MCF 10A (cell line): ENCODE data around the gene PIAS4. TPM values are rescaled to one million over a fixed set of nuclear protein-coding genes. Genes with fewer than 3 reads are reported as not detected.

Source experiments
- BruUV-seq: library from RNA; stranded (reverse); fragments of 400-500 nt; replicated peaks from 2 replicates; lab custom pipeline; 2021; lab: Mats Ljungman, UMichigan
- CTCF ChIA-PET: fragments of 300-600 bp; sonication (Branson Sonifier 250); formaldehyde crosslinking; extraction: SDS; loops from one replicate; lab custom pipeline; 2021; ENCODE audit warnings: antibody characterized with exemption, inconsistent platforms; lab: Yijun Ruan, JAX
- POLR2A ChIA-PET: fragments of 300-600, 350-650 bp; sonication (Branson Sonifier 250); formaldehyde crosslinking; extraction: SDS; loops from one replicate; lab custom pipeline; 2020; ENCODE audit warnings: antibody characterized with exemption, inconsistent platforms; lab: Yijun Ruan, JAX
- DNase-seq: peaks from one replicate; pipeline ENCODE4 v3.0.0-alpha.2; 2018; ENCODE audit not compliant: unreplicated experiment
- H3K27ac Mint-ChIP-seq: one replicate; pipeline ENCODE4 v1.8.0; 2022; ENCODE audit warnings: mild to moderate bottlenecking, low read depth, mixed read lengths; ENCODE audit not compliant: unreplicated experiment
- H3K27me3 Mint-ChIP-seq: one replicate; pipeline ENCODE4 v1.8.0; 2022; ENCODE audit warnings: mixed read lengths; ENCODE audit not compliant: insufficient read depth, unreplicated experiment
- H3K36me3 Mint-ChIP-seq: one replicate; pipeline ENCODE4 v1.8.0; 2022; ENCODE audit warnings: mild to moderate bottlenecking, moderate library complexity, mixed read lengths; ENCODE audit not compliant: insufficient read depth, unreplicated experiment
- H3K4me1 Mint-ChIP-seq: one replicate; pipeline ENCODE4 v1.8.0; 2022; ENCODE audit warnings: mixed read lengths; ENCODE audit not compliant: insufficient read depth, unreplicated experiment
- H3K4me3 Mint-ChIP-seq: one replicate; pipeline ENCODE4 v1.8.0; 2022; ENCODE audit warnings: mild to moderate bottlenecking, moderate library complexity, mixed read lengths; ENCODE audit not compliant: unreplicated experiment
- H3K9me3 Mint-ChIP-seq: one replicate; pipeline ENCODE4 v1.8.0; 2022; ENCODE audit warnings: mixed read lengths; ENCODE audit not compliant: unreplicated experiment
- CTCF ChIP-seq: fragments of 200-600 bp; IDR thresholded peaks from one replicate; pipeline ENCODE4 v1.8.0; 2022; ENCODE audit warnings: antibody characterized with exemption, mild to moderate bottlenecking; ENCODE audit not compliant: unreplicated experiment
- intact Hi-C: fragments of 100-400 bp; cut with micrococcal nuclease; formaldehyde crosslinking; loops from 2 replicates; pipeline ENCODE4 v1.14.1; 2022
- total RNA-seq: library from RNA; stranded (reverse); gene quantifications from 2 replicates; pipeline ENCODE4 v1.2.3, GENCODE V29; 2022

The PIAS4 gene
- total RNA-seq, 1 experiment from 2014 or later, result 15.1 TPM

- Mint-ChIP-seq H3K36me3 (peaks cover 75% of the 10 kb centered on the region), H3K4me3 (no peak overlapping the region), H3K27me3 (no peaks in the 10 kb centered on the region), H3K4me1 (peaks cover 11% of the 10 kb centered on the region), H3K27ac (no peak overlapping the region), H3K9me3 (no peaks in the 10 kb centered on the region)
- no peak for DNase-seq
- POLR2A ChIA-PET, result no interaction called here
- TF ChIP-seq CTCF, result no peak
- CTCF ChIA-PET, result no interaction called here
- BruUV-seq, result no TSS peak
- intact Hi-C loops, result no loop called here
These were observed 38.8 kb downstream of the PIAS4 start for GRCh38 chr19:4046362-4046691.

- DNase-seq, result no peak
- no peak for TF ChIP-seq CTCF
- H3K27ac Mint-ChIP-seq, result no peak overlapping the region
- peaks cover 18% of the 10 kb centered on the region for H3K4me1 Mint-ChIP-seq
- no peak overlapping the region for H3K4me3 Mint-ChIP-seq
- CTCF ChIA-PET, result no interaction called here
- no peaks in the 10 kb centered on the region for H3K27me3 Mint-ChIP-seq
- POLR2A ChIA-PET, result no interaction called here
- intact Hi-C loops, result no loop called here
- H3K36me3 Mint-ChIP-seq, result peaks cover 75% of the 10 kb centered on the region
- no peaks in the 10 kb centered on the region for H3K9me3 Mint-ChIP-seq
- no TSS peak for BruUV-seq
These were observed 39.6 kb downstream of the PIAS4 start for GRCh38 chr19:4046946-4047683.

- intact Hi-C loops, result no loop called here
- Mint-ChIP-seq H3K4me1 (peaks cover 34% of the 10 kb centered on the region), H3K36me3 (peaks cover 93% of the 10 kb centered on the region), H3K4me3 (no peak overlapping the region), H3K9me3 (no peaks in the 10 kb centered on the region), H3K27ac (no peak overlapping the region), H3K27me3 (no peaks in the 10 kb centered on the region)
- ChIA-PET CTCF (interaction anchor here (0.6 kb wide), 1 partner anchor 295 kb away, joined by 3 read pairs; no protein-coding TSS in a partner anchor), POLR2A (interaction anchor here (0.7 to 1.2 kb wide), 2 partner anchors 64 to 159 kb away, joined by 3 to 4 read pairs; partner anchors contain the start of gene EEF2)
- DNase-seq, result no peak
- TF ChIP-seq CTCF, result no peak
- BruUV-seq, result no TSS peak
These were observed 41.9 kb downstream of the PIAS4 start for GRCh38 chr19:4049432-4049831.

GRCh38 chr19:4051175-4052101 lies 43.9 kb downstream of the PIAS4 start:
- DNase-seq, result peak; percentile 95
- no peaks in the 10 kb centered on the region for H3K9me3 Mint-ChIP-seq
- TF ChIP-seq CTCF, result no peak
- peaks cover 89% of the 10 kb centered on the region for H3K36me3 Mint-ChIP-seq
- no TSS peak for BruUV-seq
- H3K27ac Mint-ChIP-seq, result peak overlapping the region; percentile 78
- POLR2A ChIA-PET, result interaction anchor here (0.8 to 1.1 kb wide), 7 partner anchors 10 to 66 kb away, joined by 3 to 5 read pairs (median 4); partner anchors contain the start of gene EEF2
- CTCF ChIA-PET, result interaction anchor here (0.6 to 1.2 kb wide), 2 partner anchors 216 to 416 kb away, joined by 3 to 5 read pairs; no protein-coding TSS in a partner anchor
- peak overlapping the region; percentile 56 for H3K4me3 Mint-ChIP-seq
- H3K27me3 Mint-ChIP-seq, result no peaks in the 10 kb centered on the region
- intact Hi-C loops, result loop anchor here (1.0 to 5.0 kb wide), 2 partner anchors 10 to 44 kb away; partner anchors contain the start of gene PIAS4
- peaks cover 34% of the 10 kb centered on the region for H3K4me1 Mint-ChIP-seq
